ENCODE data around the gene TENM4. TPM values are rescaled to one million over a fixed set of nuclear protein-coding genes. Genes with fewer than 3 reads are reported as not detected.

Gene TENM4
- polyA plus RNA-seq, 1 experiment, result 0.39 TPM

GRCh38 chr11:79110321-79110720, 330.5 kb downstream of the TENM4 start:
- ChIA-PET CTCF (interaction anchor here (0.5 to 3.5 kb wide), 3 partner anchors 11 to 162 kb away, joined by 3 to 31 read pairs (median 5); no protein-coding TSS in a partner anchor), POLR2A (no interaction called here)
- no peak for DNase-seq (ENCODE audit: low read depth)

GRCh38 chr11:79108851-79109250, 332.0 kb downstream of the TENM4 start:
- H3K27me3 ChIP-seq (ENCODE audit: control insufficient read depth, insufficient read depth, low read length), result peaks cover 1% of the 10 kb centered on the region; the same call in 1 of the 2 replicates
- no peaks in the 10 kb centered on the region for H3K36me3 ChIP-seq (ENCODE audit: control insufficient read depth, insufficient read depth, low read length)
- TF ChIP-seq CTCF (IDR thresholded peaks at IDR 0.05; ENCODE audit: insufficient read depth, low read depth, low read length), result no peak
- no peak for DNase-seq (ENCODE audit: low read depth)
- H3K4me3 ChIP-seq (ENCODE audit: low read depth, low read length), result no peak overlapping the region
- CTCF ChIA-PET, result interaction anchor here (1.0 to 3.5 kb wide), 3 partner anchors 10 to 463 kb away, joined by 3 to 31 read pairs (median 4); no protein-coding TSS in a partner anchor
- POLR2A ChIA-PET, result no interaction called here

More at GRCh38 chr11:79110321-79110720, 330.5 kb downstream of the TENM4 start:
- peaks cover 1% of the 10 kb centered on the region; the same call in 1 of the 2 replicates for H3K27me3 ChIP-seq (ENCODE audit: control insufficient read depth, insufficient read depth, low read length)
- no peak for TF ChIP-seq CTCF (IDR thresholded peaks at IDR 0.05; ENCODE audit: insufficient read depth, low read depth, low read length)
- H3K4me3 ChIP-seq (ENCODE audit: low read depth, low read length), result no peak overlapping the region
- H3K36me3 ChIP-seq (ENCODE audit: control insufficient read depth, insufficient read depth, low read length), result no peaks in the 10 kb centered on the region

- POLR2A ChIA-PET, result no interaction called here
- CTCF ChIA-PET, result interaction anchor here (1.5 to 3.3 kb wide), 2 partner anchors 18 to 457 kb away, joined by 5 to 14 read pairs; no protein-coding TSS in a partner anchor
- Histone ChIP-seq H3K27me3 (ENCODE audit: control insufficient read depth, insufficient read depth, low read length) (peaks cover 1% of the 10 kb centered on the region; the same call in 1 of the 2 replicates), H3K4me3 (ENCODE audit: low read depth, low read length) (no peak overlapping the region), H3K36me3 (ENCODE audit: control insufficient read depth, insufficient read depth, low read length) (no peaks in the 10 kb centered on the region)
- no peak for TF ChIP-seq CTCF (IDR thresholded peaks at IDR 0.05; ENCODE audit: insufficient read depth, low read depth, low read length)
- DNase-seq (ENCODE audit: low read depth), result no peak
Measured at GRCh38 chr11:79102840-79103239, 338.0 kb downstream of the TENM4 start.

GRCh38 chr11:79101656-79102055, 339.2 kb downstream of the TENM4 start:
- H3K4me3 ChIP-seq (ENCODE audit: low read depth, low read length), result no peak overlapping the region
- no peak for DNase-seq (ENCODE audit: low read depth)
- TF ChIP-seq CTCF (IDR thresholded peaks at IDR 0.05; ENCODE audit: insufficient read depth, low read depth, low read length), result no peak
- H3K27me3 ChIP-seq (ENCODE audit: control insufficient read depth, insufficient read depth, low read length), result no peaks in the 10 kb centered on the region
- CTCF ChIA-PET, result interaction anchor here (0.7 to 3.3 kb wide), 4 partner anchors 9 to 456 kb away, joined by 3 to 14 read pairs (median 8); no protein-coding TSS in a partner anchor
- POLR2A ChIA-PET, result no interaction called here
- H3K36me3 ChIP-seq (ENCODE audit: control insufficient read depth, insufficient read depth, low read length), result no peaks in the 10 kb centered on the region

- CTCF ChIA-PET, result interaction anchor here (0.6 to 3.5 kb wide), 32 partner anchors 9 to 454 kb away, joined by 3 to 69 read pairs (median 4); no protein-coding TSS in a partner anchor
- POLR2A ChIA-PET, result no interaction called here
- TF ChIP-seq CTCF (IDR thresholded peaks at IDR 0.05; ENCODE audit: insufficient read depth, low read depth, low read length), result peak; percentile 89
- Histone ChIP-seq H3K27me3 (ENCODE audit: control insufficient read depth, insufficient read depth, low read length) (no peaks in the 10 kb centered on the region), H3K36me3 (ENCODE audit: control insufficient read depth, insufficient read depth, low read length) (no peaks in the 10 kb centered on the region), H3K4me3 (ENCODE audit: low read depth, low read length) (no peak overlapping the region)
- no peak for DNase-seq (ENCODE audit: low read depth)
Measured at GRCh38 chr11:79100093-79100910, 340.5 kb downstream of the TENM4 start.

Data from BJ (cell line).